Measurements from ENCODE around the gene FAT1. TPM values are rescaled to one million over a fixed set of nuclear protein-coding genes. Genes with fewer than 3 reads are reported as not detected.

FAT1 gene
- total and polyA plus RNA-seq, 9 of the 15 experiments (the other 6 are each of a cell fraction or from before 2014, with no cell fraction given): 6.0 to 38.4 (median 21.4) TPM

DNA sequence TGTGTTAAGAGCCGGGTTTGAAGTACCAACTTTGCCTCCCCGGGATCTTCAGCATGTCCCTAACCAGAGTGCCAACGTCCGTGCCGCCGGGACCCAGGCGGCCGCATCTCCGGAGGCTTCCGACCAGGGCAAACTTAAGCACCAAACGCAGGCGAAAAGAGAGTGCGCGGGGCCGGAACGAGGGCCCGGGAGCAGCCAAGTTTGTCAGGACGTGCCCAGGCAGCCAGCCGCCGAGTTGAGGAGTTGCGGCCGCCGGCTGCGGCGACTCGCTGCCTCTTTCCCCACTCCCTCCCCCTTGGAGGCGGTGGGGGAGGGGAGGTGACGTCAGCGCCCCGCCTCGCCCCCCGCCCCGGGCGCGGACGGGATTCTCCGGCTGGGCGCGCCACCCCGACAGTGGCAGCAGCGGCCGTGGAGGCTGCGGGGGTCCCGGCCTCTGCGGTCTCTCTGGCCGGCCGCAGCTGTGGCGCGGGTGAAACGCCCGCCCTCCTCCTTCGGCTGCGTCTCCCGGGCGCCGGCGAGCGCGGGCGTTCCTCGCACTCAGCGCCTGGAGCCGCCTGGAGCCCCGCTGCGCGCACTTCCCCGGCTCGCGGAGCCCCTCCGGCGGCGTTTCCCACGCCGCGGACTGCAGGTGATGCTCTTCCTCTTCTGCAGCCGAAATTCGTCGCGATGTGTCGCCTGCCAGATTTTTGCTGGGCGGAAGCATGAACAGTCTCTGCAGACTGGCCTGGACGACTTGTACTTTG lies 2.9 kb upstream of the FAT1 start (continued):
- TF ChIP-seq, protein P1, sequence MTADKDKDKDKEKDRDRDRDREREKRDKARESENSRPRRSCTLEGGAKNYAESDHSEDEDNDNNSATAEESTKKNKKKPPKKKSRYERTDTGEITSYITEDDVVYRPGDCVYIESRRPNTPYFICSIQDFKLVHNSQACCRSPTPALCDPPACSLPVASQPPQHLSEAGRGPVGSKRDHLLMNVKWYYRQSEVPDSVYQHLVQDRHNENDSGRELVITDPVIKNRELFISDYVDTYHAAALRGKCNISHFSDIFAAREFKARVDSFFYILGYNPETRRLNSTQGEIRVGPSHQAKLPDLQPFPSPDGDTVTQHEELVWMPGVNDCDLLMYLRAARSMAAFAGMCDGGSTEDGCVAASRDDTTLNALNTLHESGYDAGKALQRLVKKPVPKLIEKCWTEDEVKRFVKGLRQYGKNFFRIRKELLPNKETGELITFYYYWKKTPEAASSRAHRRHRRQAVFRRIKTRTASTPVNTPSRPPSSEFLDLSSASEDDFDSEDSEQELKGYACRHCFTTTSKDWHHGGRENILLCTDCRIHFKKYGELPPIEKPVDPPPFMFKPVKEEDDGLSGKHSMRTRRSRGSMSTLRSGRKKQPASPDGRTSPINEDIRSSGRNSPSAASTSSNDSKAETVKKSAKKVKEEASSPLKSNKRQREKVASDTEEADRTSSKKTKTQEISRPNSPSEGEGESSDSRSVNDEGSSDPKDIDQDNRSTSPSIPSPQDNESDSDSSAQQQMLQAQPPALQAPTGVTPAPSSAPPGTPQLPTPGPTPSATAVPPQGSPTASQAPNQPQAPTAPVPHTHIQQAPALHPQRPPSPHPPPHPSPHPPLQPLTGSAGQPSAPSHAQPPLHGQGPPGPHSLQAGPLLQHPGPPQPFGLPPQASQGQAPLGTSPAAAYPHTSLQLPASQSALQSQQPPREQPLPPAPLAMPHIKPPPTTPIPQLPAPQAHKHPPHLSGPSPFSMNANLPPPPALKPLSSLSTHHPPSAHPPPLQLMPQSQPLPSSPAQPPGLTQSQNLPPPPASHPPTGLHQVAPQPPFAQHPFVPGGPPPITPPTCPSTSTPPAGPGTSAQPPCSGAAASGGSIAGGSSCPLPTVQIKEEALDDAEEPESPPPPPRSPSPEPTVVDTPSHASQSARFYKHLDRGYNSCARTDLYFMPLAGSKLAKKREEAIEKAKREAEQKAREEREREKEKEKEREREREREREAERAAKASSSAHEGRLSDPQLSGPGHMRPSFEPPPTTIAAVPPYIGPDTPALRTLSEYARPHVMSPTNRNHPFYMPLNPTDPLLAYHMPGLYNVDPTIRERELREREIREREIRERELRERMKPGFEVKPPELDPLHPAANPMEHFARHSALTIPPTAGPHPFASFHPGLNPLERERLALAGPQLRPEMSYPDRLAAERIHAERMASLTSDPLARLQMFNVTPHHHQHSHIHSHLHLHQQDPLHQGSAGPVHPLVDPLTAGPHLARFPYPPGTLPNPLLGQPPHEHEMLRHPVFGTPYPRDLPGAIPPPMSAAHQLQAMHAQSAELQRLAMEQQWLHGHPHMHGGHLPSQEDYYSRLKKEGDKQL (CRISPR knock-in tag; IDR thresholded peaks at IDR 0.05; ENCODE audit: borderline replicate concordance): no peak
- TF ChIP-seq PHB (CRISPR knock-in tag; IDR thresholded peaks at IDR 0.05): no peak
- no peak for TF ChIP-seq ZSCAN32 (CRISPR knock-in tag; IDR thresholded peaks at IDR 0.05)
- TF ChIP-seq, protein P2, sequence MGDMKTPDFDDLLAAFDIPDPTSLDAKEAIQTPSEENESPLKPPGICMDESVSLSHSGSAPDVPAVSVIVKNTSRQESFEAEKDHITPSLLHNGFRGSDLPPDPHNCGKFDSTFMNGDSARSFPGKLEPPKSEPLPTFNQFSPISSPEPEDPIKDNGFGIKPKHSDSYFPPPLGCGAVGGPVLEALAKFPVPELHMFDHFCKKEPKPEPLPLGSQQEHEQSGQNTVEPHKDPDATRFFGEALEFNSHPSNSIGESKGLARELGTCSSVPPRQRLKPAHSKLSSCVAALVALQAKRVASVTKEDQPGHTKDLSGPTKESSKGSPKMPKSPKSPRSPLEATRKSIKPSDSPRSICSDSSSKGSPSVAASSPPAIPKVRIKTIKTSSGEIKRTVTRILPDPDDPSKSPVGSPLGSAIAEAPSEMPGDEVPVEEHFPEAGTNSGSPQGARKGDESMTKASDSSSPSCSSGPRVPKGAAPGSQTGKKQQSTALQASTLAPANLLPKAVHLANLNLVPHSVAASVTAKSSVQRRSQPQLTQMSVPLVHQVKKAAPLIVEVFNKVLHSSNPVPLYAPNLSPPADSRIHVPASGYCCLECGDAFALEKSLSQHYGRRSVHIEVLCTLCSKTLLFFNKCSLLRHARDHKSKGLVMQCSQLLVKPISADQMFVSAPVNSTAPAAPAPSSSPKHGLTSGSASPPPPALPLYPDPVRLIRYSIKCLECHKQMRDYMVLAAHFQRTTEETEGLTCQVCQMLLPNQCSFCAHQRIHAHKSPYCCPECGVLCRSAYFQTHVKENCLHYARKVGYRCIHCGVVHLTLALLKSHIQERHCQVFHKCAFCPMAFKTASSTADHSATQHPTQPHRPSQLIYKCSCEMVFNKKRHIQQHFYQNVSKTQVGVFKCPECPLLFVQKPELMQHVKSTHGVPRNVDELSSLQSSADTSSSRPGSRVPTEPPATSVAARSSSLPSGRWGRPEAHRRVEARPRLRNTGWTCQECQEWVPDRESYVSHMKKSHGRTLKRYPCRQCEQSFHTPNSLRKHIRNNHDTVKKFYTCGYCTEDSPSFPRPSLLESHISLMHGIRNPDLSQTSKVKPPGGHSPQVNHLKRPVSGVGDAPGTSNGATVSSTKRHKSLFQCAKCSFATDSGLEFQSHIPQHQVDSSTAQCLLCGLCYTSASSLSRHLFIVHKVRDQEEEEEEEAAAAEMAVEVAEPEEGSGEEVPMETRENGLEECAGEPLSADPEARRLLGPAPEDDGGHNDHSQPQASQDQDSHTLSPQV (IDR thresholded peaks at IDR 0.05): no peak
- no peak for TF ChIP-seq ZNF316 (IDR thresholded peaks at IDR 0.05)
- no peak for TF ChIP-seq TFAM (CRISPR knock-in tag; conservative IDR thresholded peaks at IDR 0.05)
- no peak for TF ChIP-seq ZNF79 (CRISPR knock-in tag; IDR thresholded peaks at IDR 0.05; ENCODE audit: low read depth)
- TF ChIP-seq HNRNPL (IDR thresholded peaks at IDR 0.05; ENCODE audit: low read depth, low read length): peak; percentile 68; the same call in 1 of the 2 replicates
- no peak for TF ChIP-seq ASH1L (IDR thresholded peaks at IDR 0.05; ENCODE audit: borderline replicate concordance, low read depth, partially characterized antibody)
- TF ChIP-seq ZNF324 (CRISPR knock-in tag; IDR thresholded peaks at IDR 0.05): no peak
- TF ChIP-seq, protein P3, sequence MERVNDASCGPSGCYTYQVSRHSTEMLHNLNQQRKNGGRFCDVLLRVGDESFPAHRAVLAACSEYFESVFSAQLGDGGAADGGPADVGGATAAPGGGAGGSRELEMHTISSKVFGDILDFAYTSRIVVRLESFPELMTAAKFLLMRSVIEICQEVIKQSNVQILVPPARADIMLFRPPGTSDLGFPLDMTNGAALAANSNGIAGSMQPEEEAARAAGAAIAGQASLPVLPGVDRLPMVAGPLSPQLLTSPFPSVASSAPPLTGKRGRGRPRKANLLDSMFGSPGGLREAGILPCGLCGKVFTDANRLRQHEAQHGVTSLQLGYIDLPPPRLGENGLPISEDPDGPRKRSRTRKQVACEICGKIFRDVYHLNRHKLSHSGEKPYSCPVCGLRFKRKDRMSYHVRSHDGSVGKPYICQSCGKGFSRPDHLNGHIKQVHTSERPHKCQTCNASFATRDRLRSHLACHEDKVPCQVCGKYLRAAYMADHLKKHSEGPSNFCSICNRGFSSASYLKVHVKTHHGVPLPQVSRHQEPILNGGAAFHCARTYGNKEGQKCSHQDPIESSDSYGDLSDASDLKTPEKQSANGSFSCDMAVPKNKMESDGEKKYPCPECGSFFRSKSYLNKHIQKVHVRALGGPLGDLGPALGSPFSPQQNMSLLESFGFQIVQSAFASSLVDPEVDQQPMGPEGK (CRISPR knock-in tag; IDR thresholded peaks at IDR 0.05; ENCODE audit: borderline replicate concordance): no peak
- TF ChIP-seq GTF2E2 (tag; IDR thresholded peaks at IDR 0.05): no peak
- TF ChIP-seq, protein P4, sequence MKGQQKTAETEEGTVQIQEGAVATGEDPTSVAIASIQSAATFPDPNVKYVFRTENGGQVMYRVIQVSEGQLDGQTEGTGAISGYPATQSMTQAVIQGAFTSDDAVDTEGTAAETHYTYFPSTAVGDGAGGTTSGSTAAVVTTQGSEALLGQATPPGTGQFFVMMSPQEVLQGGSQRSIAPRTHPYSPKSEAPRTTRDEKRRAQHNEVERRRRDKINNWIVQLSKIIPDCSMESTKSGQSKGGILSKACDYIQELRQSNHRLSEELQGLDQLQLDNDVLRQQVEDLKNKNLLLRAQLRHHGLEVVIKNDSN (CRISPR knock-in tag; IDR thresholded peaks at IDR 0.05): no peak
- TF ChIP-seq CC2D1A (IDR thresholded peaks at IDR 0.05): no peak
- TF ChIP-seq HNRNPH1 (optimal IDR thresholded peaks at IDR 0.05; ENCODE audit: low read depth, low read length): no peak
- TF ChIP-seq KAT2B (IDR thresholded peaks at IDR 0.05; ENCODE audit: low read depth, low read length): no peak
